ENCODE data around the gene TMEM41B.
"Not testable (repeated sequence)": the region's sequence is repeated elsewhere in the genome, so short reads cannot be mapped to it uniquely, and the experiment has no call there.

The TMEM41B gene

DNA sequence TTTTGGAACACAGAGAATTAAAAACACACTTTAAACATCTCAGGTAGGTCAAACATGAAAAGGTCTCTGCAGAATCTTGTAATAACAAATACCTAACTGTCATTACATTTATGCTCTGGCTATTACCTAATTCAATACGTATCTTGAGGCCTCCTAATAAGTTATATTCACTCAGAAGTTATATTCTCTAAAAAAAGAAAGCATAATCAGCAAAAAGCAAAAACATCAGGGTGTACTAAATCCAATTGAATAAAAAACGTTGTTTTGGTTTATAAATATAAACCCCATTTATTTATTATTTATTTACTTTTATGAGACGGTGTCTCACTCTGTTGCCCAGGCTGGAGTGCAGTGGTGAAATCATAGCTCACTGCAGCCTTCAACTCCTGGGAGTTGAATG is 10.2 kb downstream of the TMEM41B start:
- DNase-seq = no peak

DNA sequence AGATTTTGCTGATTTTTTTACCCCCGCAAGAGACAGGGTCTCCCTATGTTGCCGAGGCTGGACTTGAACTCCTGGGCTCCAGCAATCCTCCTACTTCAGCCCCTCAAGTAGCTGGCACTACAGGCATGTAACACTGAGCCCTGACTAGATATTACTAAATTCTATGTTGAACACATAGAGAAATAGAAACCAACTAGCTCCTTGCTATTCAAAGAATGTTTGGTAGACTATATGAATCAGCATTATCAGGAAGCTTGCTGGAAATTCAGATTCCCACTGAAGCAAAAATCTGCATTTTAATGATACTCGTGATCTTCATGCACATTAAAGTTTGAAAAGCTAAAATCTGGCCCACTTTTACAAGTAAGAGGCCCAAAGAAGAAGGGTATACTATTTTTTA is 11.9 kb downstream of the TMEM41B start:
- no peak for DNase-seq

- no peak for DNase-seq
These were observed 12.7 kb downstream of the TMEM41B start for GRCh38 chr11:9301720-9302119.

DNA sequence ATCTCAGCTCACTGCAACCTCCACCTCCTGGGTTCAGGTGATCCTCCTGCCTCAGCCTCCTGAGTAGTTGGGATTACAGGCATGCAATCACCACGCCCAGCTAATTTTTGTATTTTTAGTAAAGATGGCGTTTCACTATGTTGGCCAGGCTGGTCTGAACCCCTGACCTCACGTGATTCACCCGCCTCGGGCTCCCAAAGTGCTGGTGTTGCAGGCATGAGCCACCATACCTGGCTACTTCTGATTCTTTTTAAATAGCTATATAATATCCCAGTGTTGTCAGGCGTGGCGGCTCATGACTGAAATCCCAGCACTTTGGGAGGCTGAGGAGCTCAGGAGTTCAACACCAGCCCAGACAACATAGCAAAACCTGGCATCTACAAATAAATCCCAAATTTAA is 20.7 kb downstream of the TMEM41B start:
- DNase-seq = no peak

GRCh38 chr11:9285850-9286587 is 28.4 kb downstream of the TMEM41B start:
- DNase-seq = no peak

DNA sequence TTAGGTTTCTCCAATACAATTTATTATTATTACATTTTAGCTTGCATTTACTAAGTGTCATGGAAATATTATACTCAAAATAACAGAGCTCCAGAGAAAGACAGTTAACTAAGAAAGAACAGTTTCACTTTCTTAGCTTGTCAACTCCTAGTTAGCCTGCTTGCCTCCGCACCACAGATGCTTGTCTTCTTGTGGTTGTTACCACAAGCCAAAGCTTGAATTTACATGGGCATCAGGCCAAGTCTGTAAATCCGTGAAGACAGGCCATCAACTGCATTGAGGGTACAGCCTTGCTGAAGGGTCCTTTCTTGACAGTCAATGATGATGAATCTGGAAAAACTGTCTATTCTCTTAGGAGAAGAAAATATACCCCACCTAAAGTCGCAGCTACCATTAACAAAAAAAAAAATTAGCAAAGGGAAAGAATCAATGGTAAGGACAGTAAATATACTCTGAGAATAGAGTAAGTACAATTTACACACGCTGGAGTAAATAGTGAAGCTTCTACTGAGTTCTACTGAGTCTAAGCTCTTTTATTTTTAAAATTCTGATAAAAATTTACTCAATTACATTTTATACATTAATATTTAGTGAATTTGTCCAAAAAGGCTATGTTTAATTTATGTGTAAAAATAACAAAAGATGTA is 33.6 kb downstream of the TMEM41B start:
- DNase-seq = peak; percentile 76

- DNase-seq = no peak
These were observed 37.2 kb downstream of the TMEM41B start for GRCh38 chr11:9277176-9277575.

GRCh38 chr11:9276571-9276970 is 37.8 kb downstream of the TMEM41B start:
- no peak for DNase-seq

DNA sequence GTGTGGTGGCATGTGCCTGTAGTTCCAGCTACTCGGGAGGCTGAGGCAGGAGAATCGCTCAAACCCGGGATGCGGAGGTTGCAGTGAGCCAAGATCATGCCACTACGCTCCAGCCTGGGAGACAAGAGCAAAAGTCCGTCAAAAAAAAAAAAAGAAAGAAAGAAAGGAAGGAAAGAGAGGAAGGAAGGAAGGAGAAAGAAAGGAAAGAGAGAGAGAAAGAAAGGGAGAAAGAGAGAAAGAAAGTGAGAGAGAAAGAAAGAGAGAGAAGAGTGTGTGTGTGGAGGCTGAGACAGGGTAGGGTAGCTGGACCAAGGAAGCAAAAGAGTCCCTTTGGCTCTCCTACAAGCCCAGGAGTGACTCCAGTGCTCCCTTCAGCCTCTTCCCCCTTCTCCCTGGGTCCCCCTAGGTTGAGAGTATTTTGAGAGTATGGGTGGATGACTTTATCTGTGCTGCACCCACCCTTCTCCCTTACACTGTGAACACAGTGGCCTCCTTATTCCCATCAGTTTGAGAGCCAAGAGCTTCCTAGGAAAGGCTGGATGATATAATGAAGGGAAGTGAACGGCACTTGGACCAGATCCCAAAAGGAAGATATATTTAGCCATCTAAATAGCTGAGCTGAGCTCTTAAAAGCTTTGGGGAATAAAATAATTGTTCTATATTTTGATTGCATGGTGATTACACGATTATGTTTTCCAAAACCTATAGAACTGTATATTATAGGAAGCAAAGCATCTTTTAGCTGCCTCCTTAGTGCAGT is 39.7 kb downstream of the TMEM41B start:
- DNase-seq = no peak

GRCh38 chr11:9273376-9274336 is 40.7 kb downstream of the TMEM41B start:
- DNase-seq = no peak

DNA sequence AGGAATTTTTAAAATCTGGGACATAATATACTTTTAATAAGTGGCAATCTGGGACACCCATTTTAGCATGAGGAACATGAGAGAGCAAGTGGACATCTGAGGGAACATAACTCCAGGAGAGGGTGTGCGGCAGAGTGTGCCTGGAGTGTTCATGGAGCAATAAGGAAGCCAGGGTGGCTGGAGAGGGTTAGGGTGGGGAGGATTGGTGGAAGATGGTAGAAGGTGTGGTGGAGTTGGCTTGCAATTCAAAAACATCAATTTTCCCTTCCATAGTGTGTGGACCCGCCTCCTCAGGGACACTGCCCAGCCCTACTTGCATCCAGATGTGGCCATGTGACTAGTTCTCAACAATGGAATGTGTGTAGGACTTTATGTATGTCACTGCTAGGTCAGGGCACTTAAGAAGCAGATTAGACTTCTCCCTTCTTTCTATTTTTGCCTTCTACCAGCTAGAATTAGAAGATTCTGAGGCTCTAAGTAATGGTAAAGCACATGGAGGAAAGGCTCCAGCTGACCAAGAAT is 44.8 kb downstream of the TMEM41B start:
- no peak for DNase-seq

DNA sequence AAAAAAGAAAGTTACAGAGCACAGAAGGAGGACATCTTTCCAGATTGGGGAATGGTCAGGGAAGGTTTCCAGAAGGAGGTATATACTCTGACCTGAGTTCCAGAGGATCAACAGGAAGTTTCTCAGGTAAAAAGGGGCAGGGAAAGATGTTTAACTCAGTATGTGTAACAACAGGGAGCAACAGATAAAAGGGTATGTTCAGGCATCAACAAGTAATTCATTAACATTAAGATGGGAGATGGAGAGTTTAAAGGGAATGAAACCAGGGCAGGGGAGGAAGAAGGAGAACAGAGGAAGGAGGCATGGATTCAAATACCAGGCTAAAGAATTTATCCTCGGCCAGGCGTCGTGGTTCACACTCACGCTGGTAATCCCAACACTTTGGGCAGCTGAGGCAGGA is 46.7 kb downstream of the TMEM41B start:
- no peak for DNase-seq

GRCh38 chr11:9266926-9267325 is 47.5 kb downstream of the TMEM41B start:
- DNase-seq = no peak

GRCh38 chr11:9266132-9266736 is 48.2 kb downstream of the TMEM41B start:
- no peak for DNase-seq

DNA sequence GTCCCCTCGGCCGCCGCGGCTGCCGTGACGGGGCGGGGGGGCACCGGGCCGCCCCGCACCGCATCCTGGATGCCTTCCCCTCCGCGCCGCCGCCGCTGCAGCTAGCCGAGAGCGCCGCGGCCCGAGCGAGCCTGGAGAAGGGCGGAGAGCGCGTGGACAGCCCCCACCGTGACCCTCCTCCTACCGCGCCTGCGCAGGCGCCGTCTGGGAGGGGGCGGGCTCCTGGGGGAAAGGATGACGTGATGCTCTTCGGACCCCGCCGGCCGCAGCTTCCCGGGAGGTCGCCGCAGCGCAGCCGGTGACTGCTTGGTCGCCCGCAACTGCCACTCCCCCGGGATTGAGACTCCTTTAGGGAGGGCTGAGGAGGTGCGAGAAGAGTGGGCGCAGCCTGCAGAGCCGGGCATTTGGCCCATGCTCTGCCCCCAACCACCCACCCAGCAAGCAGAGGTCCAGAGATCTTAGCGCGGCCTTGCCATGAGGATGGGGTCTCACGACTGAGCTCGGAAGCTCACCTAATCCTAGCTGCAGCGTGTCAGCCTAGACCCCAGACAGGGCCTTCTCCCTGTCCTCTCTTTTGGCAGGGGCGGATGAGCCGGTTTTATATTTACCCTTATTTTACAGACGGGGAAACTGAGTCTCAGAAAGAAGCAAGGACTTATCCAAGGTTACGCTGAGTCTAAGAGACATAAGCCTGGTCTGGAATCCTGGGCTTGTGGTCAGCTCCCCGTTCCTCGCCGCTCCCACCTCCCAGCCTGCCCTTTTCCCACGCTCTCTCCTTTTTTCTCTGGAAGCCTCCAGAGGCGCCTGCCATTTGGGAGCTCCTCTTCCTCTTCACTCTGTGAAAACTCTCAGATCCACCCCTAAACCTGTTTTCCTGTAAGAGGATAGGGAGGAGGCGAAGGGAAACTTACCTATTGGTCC is 48.9 kb downstream of the TMEM41B start, which contains the start of gene DENND5A:
TSS of gene DENND5A (minus strand) at position 140 of the 921 bp plus-strand sequence. CDS start 281 bp downstream, outside the sequence.
- peak; percentile 65 for DNase-seq

DNA sequence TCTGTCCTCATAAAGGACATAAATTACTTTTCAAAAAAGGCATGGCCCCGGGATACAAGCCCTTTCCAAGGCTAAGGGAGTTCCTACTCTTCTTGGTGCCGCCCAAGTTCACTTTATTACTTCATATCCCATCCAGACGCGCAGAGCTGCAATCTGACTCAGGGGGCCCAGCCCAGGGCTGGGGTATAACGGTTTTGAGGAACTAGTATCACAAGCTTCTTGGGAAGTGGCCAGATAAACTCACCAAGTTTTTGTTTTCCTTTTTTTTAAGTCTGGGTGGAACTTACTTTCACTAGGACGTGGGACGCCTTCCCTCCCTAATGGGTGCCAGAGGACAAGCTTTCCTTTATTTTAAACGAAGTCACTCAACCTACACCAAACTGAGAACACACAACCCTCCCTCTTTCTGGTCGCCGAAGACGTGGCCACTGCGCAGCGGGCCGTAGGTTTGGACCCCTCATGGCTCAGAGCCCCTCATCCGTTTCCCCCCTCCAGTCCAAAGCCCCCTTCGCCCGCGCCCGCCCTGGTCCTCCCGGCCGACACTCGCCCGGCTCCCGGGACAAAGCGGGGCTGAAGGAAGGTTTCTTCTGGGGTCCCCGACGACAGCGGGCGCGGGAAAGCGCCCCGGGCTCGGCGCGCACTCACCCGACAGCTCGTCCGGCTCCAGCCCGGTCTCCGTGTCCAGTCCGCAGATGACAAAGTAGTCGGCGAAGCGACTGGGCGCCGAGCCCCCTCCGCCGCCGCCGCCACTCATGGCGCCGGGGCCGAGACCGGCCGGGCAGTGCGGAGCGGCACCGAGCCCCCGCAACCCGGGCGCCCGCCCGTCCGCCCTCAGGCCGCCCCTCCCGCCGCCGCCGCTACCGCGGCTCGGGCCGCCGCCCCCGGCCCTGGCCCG is 49.8 kb downstream of the TMEM41B start:
- peak; percentile 47 for DNase-seq

DNA sequence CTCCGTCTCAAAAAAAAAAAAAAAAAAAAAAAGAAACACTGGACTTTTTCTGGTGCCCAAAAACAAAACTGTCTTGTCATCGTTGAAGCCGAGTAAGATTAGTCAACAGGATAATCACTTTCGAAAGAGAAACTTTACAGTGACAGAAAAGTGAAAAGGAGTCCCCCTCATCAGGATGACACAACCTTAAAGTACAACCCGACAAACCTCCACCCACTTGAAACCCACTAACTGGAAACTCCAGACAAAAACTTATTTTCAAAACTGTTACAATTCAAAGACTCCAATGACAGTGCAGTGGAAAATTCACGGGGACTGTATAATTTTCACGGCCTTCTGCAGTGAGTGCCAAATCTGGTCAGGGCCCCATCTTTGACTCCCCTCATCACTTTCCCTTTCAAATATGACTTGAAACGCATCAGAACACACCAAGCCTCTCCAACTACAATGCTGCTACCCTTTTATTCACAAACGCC is 50.5 kb downstream of the TMEM41B start:
- DNase-seq = peak; percentile 86

GRCh38 chr11:9260838-9261146 is 53.6 kb downstream of the TMEM41B start:
- not testable (repeated sequence) for DNase-seq

- no peak for DNase-seq
These were observed 54.2 kb downstream of the TMEM41B start for GRCh38 chr11:9259981-9260837.
